Measurements from ENCODE around the gene MAP3K4.

GRCh38 chr6:161031721-161032495, 40.3 kb downstream of the MAP3K4 start:
- TF ChIP-seq CTCF (IDR thresholded peaks at IDR 0.05) (no peak), ZNF416 (CRISPR knock-in tag; IDR thresholded peaks at IDR 0.05) (no peak), CREM (CRISPR knock-in tag; IDR thresholded peaks at IDR 0.05) (no peak), AFF4 (CRISPR knock-in tag; IDR thresholded peaks at IDR 0.05; ENCODE audit: borderline replicate concordance) (no peak), CDX4 (CRISPR knock-in tag; IDR thresholded peaks at IDR 0.05; ENCODE audit: borderline replicate concordance) (no peak), IRF2 (CRISPR knock-in tag; IDR thresholded peaks at IDR 0.05; ENCODE audit: borderline replicate concordance, low read depth) (no peak), NR3C1 (CRISPR knock-in tag; conservative IDR thresholded peaks at IDR 0.05; ENCODE audit: low read depth) (no peak), CREB1 (CRISPR knock-in tag; IDR thresholded peaks at IDR 0.05) (no peak), MLX (CRISPR knock-in tag; IDR thresholded peaks at IDR 0.05) (no peak), PRDM15 (CRISPR knock-in tag; IDR thresholded peaks at IDR 0.05) (no peak), NFATC4 (CRISPR knock-in tag; IDR thresholded peaks at IDR 0.05) (no peak), MAX (CRISPR knock-in tag; IDR thresholded peaks at IDR 0.05) (no peak)

All from WTC11 (cell line).